Activated gamma-delta T cell treated with Interleukin-2 at 50 U/mL for 16 hours (primary cell): ENCODE results near the gene AGAP1.

Experiments
- DNase-seq: peaks from one replicate; pipeline ENCODE4 v3.0.0-alpha.2; 2020

AGAP1 gene

GRCh38 chr2:235511187-235511661 lies 17.4 kb downstream of the AGAP1 start:
- DNase-seq = no peak

- DNase-seq = no peak
Measured at GRCh38 chr2:235511751-235512698, 18.2 kb downstream of the AGAP1 start.

- DNase-seq = no peak
Measured at GRCh38 chr2:235512699-235513053, 18.8 kb downstream of the AGAP1 start.

- no peak for DNase-seq
Measured at GRCh38 chr2:235513984-235514626, 20.3 kb downstream of the AGAP1 start.

- no peak for DNase-seq
Measured at GRCh38 chr2:235514627-235515363, 21.0 kb downstream of the AGAP1 start.

- no peak for DNase-seq
Measured at GRCh38 chr2:235515364-235515742, 21.5 kb downstream of the AGAP1 start.

GRCh38 chr2:235515821-235516220 lies 22.0 kb downstream of the AGAP1 start:
- no peak for DNase-seq

GRCh38 chr2:235516257-235516656 lies 22.4 kb downstream of the AGAP1 start:
- no peak for DNase-seq

GRCh38 chr2:235518322-235519090 lies 24.7 kb downstream of the AGAP1 start:
- no peak for DNase-seq

- no peak for DNase-seq
Measured at GRCh38 chr2:235520787-235521186, 26.9 kb downstream of the AGAP1 start.

GRCh38 chr2:235521844-235522243 lies 28.0 kb downstream of the AGAP1 start:
- no peak for DNase-seq

- DNase-seq = no peak
Measured at GRCh38 chr2:235523021-235523420, 29.2 kb downstream of the AGAP1 start.

GRCh38 chr2:235523486-235524150 lies 29.8 kb downstream of the AGAP1 start:
- DNase-seq = no peak

GRCh38 chr2:235526166-235526565 lies 32.3 kb downstream of the AGAP1 start:
- DNase-seq = no peak

- no peak for DNase-seq
Measured at GRCh38 chr2:235527806-235528469, 34.1 kb downstream of the AGAP1 start.

- DNase-seq = no peak
Measured at GRCh38 chr2:235529621-235530020, 35.8 kb downstream of the AGAP1 start.

- DNase-seq = no peak
Measured at GRCh38 chr2:235530735-235531134, 36.9 kb downstream of the AGAP1 start.

GRCh38 chr2:235532307-235532706 lies 38.5 kb downstream of the AGAP1 start:
- no peak for DNase-seq

GRCh38 chr2:235533198-235533597 lies 39.4 kb downstream of the AGAP1 start:
- no peak for DNase-seq

GRCh38 chr2:235533616-235534385 lies 40.0 kb downstream of the AGAP1 start:
- DNase-seq = no peak
